HL-60 (cell line): Measurements from ENCODE around the gene CD37.

Source experiments
- DNase-seq, 2 experiments: peaks; one replicate each; pipeline ENCODE4 v3.0.0-alpha.2; 2010 to 2020; ENCODE audit warnings: low read depth in 1 of 2, low spot score in 1 of 2
- H3K27ac ChIP-seq: fragments of 250-450 bp; sonication (Bioruptor Pico); replicated peaks from 2 replicates; pipeline ENCODE4 v1.5.1; 2020; ENCODE audit warnings: mild to moderate bottlenecking, moderate library complexity
- H3K27me3 ChIP-seq: fragments of 250-450 bp; sonication (Bioruptor Pico); 2 replicates; pipeline ENCODE4 v1.5.1; 2021; ENCODE audit warnings: mild to moderate bottlenecking, moderate library complexity; ENCODE audit not compliant: insufficient read depth, poor library complexity, severe bottlenecking
- H3K4me3 ChIP-seq: replicated peaks from 2 replicates; pipeline ENCODE4 v1.5.1; 2011; ENCODE audit warnings: mild to moderate bottlenecking, control low read depth, low read length; ENCODE audit not compliant: insufficient read depth
- CTCF ChIP-seq: IDR thresholded peaks from one replicate; pipeline ENCODE4 v1.5.1; 2011; ENCODE audit warnings: low read length, control low read depth, inconsistent platforms; ENCODE audit not compliant: insufficient read depth
- GABPA ChIP-seq: IDR thresholded peaks from 2 replicates; pipeline ENCODE4 v1.6.1; 2012; ENCODE audit warnings: low read depth
- POLR2AphosphoS5 ChIP-seq: IDR thresholded peaks from 2 replicates; pipeline ENCODE4 v1.6.1; 2012; ENCODE audit warnings: low read depth
- SPI1 ChIP-seq: IDR thresholded peaks from 2 replicates; pipeline ENCODE4 v1.6.1; 2012; ENCODE audit warnings: low read depth, mild to moderate bottlenecking, borderline replicate concordance
- TF ChIP-seq, protein P1 (sequence below): IDR thresholded peaks from 2 replicates; pipeline ENCODE4 v1.6.1; 2012; ENCODE audit warnings: low read depth; ENCODE audit not compliant: insufficient replicate concordance

The CD37 gene

DNA sequence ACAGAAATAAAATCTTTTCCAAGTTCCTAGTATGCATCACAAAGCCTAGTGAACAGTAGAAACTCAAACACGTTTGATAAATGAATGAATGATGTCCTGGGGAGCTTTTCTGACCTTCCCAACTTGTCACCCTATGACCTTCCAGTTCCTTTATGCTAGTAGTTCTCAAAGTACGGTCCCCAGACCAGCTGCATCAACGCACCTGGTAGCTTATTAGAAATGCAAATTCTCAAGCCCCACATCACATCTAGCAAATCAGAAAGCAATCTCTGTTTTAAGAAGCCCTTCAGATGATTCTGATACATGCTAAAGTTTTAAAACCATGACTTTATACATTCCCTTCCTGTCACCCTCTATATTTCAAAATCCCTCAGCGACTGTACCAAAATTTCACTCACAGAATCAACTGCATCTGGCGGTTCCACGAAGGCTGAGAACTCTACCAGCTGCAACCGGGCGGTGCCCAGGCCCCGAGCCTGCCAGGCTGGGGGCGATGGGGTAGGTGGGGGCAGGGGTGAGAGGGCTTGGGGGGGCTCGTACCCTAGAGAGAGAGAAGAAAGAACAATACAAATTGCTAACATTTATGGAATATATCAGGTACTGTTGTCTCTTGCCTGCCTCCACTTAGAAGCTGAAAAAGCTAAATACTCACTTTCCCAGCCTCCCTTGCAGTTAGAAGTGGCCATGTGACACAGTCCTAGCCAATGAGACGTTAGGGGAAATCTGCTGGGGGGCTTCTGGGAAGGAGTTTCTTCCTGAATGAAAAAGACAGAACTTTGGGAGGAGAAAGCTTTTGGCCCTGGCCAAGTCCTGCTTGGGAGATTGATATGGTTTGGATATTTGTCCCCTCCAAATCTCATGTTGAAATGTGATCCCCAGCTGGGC lies 13.3 kb downstream of the CD37 start:
- Histone ChIP-seq H3K27me3 (no peaks in the 10 kb centered on the region), H3K4me3 (no peak overlapping the region), H3K27ac (no peak overlapping the region)
- no peak for DNase-seq
- TF ChIP-seq POLR2AphosphoS5 (no peak), CTCF (no peak), GABPA (no peak), SPI1 (no peak)
- TF ChIP-seq, protein P1, sequence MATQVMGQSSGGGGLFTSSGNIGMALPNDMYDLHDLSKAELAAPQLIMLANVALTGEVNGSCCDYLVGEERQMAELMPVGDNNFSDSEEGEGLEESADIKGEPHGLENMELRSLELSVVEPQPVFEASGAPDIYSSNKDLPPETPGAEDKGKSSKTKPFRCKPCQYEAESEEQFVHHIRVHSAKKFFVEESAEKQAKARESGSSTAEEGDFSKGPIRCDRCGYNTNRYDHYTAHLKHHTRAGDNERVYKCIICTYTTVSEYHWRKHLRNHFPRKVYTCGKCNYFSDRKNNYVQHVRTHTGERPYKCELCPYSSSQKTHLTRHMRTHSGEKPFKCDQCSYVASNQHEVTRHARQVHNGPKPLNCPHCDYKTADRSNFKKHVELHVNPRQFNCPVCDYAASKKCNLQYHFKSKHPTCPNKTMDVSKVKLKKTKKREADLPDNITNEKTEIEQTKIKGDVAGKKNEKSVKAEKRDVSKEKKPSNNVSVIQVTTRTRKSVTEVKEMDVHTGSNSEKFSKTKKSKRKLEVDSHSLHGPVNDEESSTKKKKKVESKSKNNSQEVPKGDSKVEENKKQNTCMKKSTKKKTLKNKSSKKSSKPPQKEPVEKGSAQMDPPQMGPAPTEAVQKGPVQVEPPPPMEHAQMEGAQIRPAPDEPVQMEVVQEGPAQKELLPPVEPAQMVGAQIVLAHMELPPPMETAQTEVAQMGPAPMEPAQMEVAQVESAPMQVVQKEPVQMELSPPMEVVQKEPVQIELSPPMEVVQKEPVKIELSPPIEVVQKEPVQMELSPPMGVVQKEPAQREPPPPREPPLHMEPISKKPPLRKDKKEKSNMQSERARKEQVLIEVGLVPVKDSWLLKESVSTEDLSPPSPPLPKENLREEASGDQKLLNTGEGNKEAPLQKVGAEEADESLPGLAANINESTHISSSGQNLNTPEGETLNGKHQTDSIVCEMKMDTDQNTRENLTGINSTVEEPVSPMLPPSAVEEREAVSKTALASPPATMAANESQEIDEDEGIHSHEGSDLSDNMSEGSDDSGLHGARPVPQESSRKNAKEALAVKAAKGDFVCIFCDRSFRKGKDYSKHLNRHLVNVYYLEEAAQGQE = no peak

DNA sequence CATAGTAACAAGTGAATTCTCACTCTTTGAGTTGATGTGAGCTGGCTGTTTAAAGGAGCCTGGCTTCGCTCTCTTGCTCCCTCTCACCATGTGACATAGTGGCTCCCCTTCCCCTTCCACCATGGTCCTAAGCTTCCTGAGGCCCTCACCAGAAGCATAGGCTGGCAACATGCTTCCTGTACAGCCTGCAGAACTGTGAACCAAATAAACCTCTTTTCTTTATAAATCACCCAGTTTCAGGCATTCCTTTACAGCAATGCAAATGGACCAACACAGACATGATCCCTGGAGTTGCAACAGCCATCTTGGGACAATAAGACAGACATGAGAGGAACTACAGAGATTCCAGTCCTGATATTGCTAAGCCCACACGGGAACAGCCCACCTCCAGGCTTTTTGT lies 14.4 kb downstream of the CD37 start:
- no peak for TF ChIP-seq SPI1
- TF ChIP-seq, protein P1 = no peak
- H3K27ac ChIP-seq = no peak overlapping the region
- no peaks in the 10 kb centered on the region for H3K27me3 ChIP-seq

GRCh38 chr19:49355909-49356353 lies 20.7 kb downstream of the CD37 start:
- DNase-seq = peak; percentile 63 to 66
- Histone ChIP-seq H3K27ac (no peak overlapping the region), H3K4me3 (no peak overlapping the region), H3K27me3 (peaks cover 2% of the 10 kb centered on the region)
- TF ChIP-seq SPI1 (peak; percentile 41; the same call in 1 of the 2 replicates), CTCF (no peak)

More for the DNA sequence above, 14.4 kb downstream of the CD37 start:
- H3K4me3 ChIP-seq = no peak overlapping the region
- DNase-seq = no peak

- DNase-seq = no peak
- TF ChIP-seq SPI1 (no peak), GABPA (no peak), CTCF (no peak)
- TF ChIP-seq, protein P1 = no peak
- H3K27me3 ChIP-seq = peaks cover 5% of the 10 kb centered on the region
- no peak overlapping the region for H3K4me3 ChIP-seq
- no peak overlapping the region for H3K27ac ChIP-seq
Observed at GRCh38 chr19:49356382-49356781, 21.2 kb downstream of the CD37 start.
